NCI-H1092 treated with DMSO at 0.1 percent for 48 hours (cell line): ENCODE results near the gene S100B.

Experiments
- DNase-seq: peaks from one replicate; lab custom pipeline; 2025; lab: John Stamatoyannopoulos, UW

Gene S100B

GRCh38 chr21:46560568-46561444 is 44.1 kb downstream of the S100B start:
- no peak for DNase-seq

DNA sequence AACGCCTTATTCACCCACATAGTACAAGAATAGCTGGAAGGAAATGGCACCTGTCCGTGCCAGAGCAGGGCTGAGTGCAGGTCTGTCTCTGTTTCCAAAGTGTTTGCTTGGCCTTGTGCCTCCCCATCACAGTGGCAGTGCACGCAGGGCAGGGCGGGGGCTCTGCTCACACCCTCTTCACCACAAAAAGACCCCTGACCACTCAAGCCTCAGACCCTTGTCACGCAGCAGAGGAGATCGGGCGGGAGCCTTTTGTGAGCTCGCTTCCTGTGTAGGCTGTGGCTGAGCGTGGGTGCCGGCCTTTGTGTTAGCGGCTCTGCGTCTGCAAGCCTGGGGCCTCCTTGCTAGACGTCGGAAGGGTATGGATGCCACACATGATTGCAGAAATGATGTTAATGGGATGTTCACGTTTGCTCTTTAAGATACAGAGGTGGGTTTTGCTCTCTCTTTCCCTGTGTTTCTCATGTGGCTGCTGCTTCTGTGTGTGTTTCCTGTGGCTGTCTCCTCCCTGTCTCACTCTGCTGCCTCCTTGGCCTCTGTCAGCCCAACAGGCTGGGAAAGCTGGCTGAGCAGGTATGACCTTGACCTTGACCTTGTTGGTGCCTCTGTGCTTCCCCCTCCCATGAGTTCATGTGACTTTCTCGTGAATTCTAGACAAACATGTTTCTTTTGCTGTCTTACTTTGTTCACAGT is 45.4 kb downstream of the S100B start:
- no peak for DNase-seq

- no peak for DNase-seq
Observed at GRCh38 chr21:46557919-46558392, 46.9 kb downstream of the S100B start.

DNA sequence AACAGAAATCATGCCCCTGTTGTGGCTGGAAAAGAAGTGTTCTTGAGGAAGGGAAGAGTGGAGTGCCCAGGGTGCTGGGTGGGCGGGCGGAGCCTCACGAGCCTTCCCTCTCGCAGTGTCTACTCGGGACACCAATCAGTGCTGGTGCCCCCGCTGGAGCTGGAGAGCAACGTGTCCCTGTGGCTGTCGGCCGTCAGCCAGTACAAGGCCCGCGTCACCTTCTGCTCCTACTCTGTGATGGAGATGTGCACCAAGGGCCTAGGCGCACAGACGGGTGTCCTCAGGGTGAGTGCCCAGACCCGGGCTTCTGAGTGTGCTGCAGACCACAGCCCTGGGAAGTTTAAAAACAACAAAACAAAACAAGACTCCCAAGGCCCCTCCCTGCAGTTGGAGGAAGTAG is 47.4 kb downstream of the S100B start:
- DNase-seq = no peak

GRCh38 chr21:46556802-46557201 is 48.1 kb downstream of the S100B start:
- DNase-seq = no peak

GRCh38 chr21:46555678-46556077 is 49.2 kb downstream of the S100B start:
- no peak for DNase-seq

DNA sequence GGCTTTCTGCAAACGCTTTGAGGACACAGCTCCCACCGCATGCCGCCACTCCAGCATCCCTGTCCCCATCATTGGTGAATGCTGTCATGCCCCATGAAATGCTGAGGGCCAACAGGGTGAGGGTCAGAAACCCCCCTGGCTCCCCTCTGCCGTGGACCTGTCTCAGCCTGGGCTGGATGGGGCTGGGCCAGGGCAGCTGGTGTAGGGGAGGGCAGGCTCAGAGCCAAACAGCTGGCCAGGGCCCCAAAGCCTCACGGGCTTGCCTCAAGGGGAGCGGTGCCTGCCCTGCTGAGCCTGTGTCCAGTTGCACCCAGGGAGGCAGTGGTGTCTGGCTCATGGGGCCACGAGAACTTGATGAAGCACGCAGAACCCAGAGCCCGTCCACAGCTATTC is 49.7 kb downstream of the S100B start:
- DNase-seq = no peak

DNA sequence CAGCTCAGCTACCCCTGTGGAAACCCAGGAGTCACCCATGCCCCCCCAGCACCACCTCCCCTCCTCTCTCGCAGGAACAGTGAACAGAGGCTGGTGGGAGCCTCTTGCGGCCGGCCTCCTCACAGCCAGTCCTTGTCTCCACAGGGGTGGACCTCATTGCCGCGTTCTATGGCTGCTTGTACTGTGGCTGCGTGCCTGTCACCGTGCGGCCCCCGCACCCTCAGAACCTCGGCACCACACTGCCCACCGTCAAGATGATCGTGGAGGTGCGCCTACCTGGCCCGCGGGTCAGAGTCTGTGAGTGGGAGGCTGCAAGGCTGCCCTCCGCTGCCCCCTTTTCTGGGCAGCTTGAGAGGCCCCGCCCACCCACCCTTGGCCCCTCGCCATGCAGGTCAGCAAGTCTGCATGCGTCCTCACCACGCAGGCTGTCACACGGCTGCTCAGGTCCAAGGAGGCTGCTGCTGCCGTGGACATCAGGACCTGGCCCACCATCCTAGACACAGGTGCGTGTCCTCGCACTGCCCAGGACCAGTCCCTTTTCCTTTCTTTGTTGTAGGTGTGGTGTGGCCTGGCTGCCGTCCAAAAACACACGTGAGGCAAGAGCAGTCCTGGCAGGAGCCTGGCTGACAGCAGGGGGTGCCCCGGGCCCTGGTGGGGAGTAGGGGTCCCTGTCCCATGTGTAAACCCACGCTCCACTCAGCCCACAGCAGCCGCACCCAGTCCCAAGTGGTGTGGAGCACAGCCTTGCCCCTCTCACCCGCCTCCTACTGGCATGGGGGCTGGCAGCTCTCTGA is 50.3 kb downstream of the S100B start:
- no peak for DNase-seq

DNA sequence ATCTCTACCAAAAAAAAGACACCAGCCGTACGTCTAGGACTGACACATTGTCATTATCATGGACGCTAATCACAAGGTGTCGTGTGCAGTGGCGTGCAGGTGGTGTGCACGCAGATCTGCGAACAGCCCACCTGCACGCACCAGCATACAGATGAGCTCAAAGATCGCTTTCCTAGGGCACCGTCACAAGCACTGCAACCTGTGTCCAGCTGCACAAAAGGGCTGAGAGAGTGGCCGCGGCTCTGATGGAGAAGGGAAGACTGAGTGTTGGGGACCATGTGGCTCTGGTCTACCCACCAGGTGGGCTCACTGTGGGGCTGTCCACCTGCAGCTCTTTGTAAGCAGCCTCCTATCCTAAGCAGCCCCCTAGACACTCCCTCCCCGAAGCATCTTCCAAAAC is 50.9 kb downstream of the S100B start:
- no peak for DNase-seq

- DNase-seq = no peak
Observed at GRCh38 chr21:46552865-46553379, 52.0 kb downstream of the S100B start.

- no peak for DNase-seq
Observed at GRCh38 chr21:46552274-46552673, 52.6 kb downstream of the S100B start.

DNA sequence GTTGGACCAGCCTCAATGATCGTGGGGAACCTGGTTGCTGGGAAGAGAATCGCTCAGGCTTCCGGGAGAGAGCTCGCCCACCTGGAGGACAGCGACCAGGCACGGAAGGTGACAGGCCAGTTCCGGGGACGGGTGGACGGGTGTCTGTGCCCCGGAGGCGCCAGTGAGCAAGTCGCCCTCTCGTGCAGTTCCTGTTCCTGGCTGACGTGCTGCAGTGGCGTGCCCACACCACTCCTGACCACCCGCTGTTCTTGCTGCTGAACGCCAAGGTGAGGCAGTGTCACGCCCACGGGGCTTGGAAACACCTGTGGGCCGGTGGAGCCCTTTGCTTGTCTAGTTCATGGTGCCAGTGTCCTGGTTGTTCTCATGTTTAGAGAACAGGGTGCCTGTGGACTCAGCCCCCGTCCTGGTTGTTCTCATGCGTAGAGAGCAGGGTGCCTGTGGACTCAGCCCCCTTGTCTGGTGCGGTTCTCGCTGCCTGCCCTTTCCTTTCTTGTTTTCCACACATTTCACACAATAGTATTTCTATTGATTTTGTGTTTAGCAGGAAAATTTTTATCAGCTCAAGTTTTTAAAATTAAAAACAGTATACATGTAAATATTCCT is 53.1 kb downstream of the S100B start:
- DNase-seq = no peak

- DNase-seq = no peak
Observed at GRCh38 chr21:46550116-46550941, 54.6 kb downstream of the S100B start.

- DNase-seq = no peak
Observed at GRCh38 chr21:46549650-46550049, 55.2 kb downstream of the S100B start.
